Stimulated activated CD8-positive, alpha-beta memory T cell treated with anti-CD3 and anti-CD28 coated beads, Interleukin-2, amount 100 ng/mL, for 1 hour (primary cell): ENCODE results near the gene UGT1A4.
"Not testable (repeated sequence)": the region's sequence is repeated elsewhere in the genome, so short reads cannot be mapped to it uniquely, and the experiment has no call there.

Experiments used
- DNase-seq, 2 donors: peaks; one replicate each; pipeline ENCODE4 v3.0.0-alpha.2; 2020; ENCODE audit warnings: low read depth in 2 of 2

Gene UGT1A4

DNA sequence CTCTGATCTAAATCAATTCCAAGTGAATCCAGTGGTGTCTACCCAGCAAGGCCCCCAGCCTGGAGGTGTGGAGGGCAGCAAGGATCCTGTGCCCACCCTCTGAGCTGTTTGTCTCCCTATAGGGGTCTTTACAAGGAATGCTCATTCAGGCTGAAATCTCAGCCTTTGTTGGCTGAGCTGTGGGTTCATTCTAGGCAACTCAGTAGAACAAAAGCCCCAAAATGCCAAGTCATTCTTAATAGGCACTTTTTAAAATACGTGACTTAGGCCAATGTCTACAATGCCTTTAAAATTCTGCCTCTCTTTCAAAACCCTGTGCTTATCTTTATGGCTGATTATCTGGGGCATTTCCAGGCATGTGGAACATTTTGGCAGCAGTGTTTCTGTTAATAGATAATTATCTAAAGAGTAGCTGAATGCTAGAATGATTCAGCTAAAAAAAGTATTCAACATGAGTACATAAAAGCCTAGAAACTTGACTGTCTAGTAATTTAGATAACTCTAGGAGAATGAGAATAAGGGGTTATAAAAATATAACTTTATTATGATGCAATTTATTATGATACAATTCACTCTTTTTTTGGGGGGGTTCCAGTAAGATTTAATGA, 18.4 kb upstream of the UGT1A4 start:
- DNase-seq, result no peak

- DNase-seq, result not testable (repeated sequence)
Measured at GRCh38 chr2:233700842-233701241, 17.7 kb upstream of the UGT1A4 start.

GRCh38 chr2:233702238-233702637, 16.3 kb upstream of the UGT1A4 start:
- DNase-seq, result no peak

GRCh38 chr2:233705911-233706506, 12.5 kb upstream of the UGT1A4 start:
- no peak for DNase-seq

DNA sequence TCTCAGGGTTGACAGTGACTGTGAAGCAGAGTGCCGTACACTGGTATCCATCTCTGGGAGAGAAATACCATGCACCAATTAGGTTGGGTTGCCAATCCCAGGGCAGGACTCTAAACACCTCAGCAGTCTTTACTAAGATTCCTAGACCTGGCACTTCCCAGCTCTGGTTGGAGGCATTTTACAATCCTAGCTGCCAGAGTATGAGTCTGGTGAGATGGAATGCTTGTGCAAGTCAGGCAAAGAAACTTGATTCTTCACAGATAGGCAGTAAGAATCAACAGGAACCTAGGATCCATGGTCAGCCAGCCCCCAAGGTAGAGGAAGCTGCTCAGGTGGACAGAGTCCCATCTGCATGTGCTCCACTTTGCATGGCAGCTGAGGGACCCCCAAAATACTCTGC, 11.8 kb upstream of the UGT1A4 start:
- no peak for DNase-seq

- DNase-seq, result no peak
Measured at GRCh38 chr2:233707940-233708644, 10.4 kb upstream of the UGT1A4 start.

- no peak for DNase-seq
Measured at GRCh38 chr2:233708942-233709341, 9.6 kb upstream of the UGT1A4 start.

GRCh38 chr2:233711312-233712008, 7.1 kb upstream of the UGT1A4 start:
- DNase-seq, result peak; percentile 45

GRCh38 chr2:233712611-233713261, 5.8 kb upstream of the UGT1A4 start, which contains the start of gene UGT1A5:
Gene UGT1A5, plus strand, starts transcription at chr2:233712907. Its CDS starts 85 bp downstream, at chr2:233712992.
- DNase-seq, result no peak

GRCh38 chr2:233713262-233713615, 5.3 kb upstream of the UGT1A4 start:
- DNase-seq, result no peak

- DNase-seq, result no peak
Measured at GRCh38 chr2:233714121-233714520, 4.4 kb upstream of the UGT1A4 start.

DNA sequence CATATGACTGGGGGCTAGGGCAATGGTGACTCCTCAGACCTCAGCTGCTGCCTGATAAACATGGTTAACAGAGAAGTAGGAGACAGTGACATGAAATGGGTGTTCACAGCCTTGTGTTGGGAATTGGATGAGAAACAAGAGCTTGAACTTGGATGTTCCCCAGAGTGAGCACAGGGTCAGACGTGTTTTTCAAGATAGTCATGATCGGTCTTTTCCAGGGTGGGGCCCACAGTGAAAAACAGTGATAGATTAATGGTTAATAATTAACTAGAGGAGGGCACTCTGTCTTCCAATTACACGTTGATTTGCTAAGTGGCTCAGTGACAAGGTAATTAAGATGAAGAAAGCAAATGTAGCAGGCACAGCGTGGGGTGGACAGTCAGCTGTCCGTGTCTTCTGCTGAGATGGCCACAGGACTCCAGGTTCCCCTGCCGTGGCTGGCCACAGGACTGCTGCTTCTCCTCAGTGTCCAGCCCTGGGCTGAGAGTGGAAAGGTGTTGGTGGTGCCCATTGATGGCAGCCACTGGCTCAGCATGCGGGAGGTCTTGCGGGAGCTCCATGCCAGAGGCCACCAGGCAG, 10.3 kb downstream of the UGT1A4 start, which contains the start of gene UGT1A3:
Gene UGT1A3 (plus strand): TSS at position 320 of the 579 bp plus-strand sequence. CDS start 85 bp downstream, at position 405.
- no peak for DNase-seq

GRCh38 chr2:233736868-233737653, 18.5 kb downstream of the UGT1A4 start:
- not testable (repeated sequence) for DNase-seq

DNA sequence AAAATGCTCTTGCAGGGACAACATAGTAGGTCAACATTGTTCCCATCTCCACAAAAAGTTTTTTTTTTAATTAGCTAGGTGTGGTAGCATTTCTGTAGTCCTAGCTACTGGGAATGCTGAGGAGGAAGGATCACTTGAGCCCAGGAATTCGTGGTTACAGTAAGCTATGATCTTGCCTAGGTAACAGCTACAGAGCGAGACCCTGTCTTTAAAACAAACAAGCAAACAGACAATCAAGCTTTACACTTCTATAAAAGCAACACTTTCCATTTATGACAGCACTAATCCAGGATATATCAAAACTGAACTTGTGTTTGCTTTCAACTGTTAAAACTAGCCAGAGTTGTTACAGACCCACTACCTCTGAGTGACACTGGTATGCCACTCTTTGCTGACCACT, 22.3 kb downstream of the UGT1A4 start:
- DNase-seq, result no peak

DNA sequence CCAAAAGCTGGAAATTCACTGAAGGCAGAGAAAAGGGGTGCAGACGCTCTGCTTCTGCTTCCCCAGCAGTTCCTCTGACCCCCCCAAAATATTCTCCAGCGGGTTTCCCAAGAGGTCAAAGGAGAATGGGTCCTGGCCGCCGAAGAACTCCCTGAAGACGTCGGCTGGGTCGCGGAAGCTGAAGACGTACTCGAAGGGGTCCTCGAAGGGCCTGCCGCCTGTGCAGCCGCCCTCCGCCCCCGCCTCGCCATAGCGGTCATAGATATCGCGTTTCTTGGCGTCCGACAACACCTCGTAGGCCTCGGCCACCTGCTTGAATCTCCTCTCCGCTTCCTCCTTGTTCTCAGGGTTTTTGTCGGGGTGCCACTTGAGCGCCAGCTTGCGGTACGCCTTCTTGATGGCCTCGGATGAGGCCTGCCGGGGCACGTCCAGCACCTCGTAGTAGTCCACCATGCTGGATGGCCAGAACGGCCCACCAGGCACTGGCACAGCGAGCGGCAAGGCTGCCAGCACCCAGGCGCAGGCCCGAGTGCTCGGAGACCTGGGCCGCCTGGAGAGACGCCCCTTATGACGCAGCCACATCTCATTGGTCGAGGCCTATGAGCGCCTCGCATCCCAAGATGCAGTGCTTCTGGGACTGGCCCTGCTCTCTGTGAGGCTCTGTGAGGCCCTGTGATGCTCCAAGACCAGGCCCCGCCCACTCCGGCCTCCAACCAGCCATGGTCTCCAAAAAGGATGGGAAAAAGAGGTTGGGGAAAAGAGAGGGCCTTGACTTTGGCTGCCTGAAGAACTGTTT, 25.1 kb downstream of the UGT1A4 start:
- no peak for DNase-seq

DNA sequence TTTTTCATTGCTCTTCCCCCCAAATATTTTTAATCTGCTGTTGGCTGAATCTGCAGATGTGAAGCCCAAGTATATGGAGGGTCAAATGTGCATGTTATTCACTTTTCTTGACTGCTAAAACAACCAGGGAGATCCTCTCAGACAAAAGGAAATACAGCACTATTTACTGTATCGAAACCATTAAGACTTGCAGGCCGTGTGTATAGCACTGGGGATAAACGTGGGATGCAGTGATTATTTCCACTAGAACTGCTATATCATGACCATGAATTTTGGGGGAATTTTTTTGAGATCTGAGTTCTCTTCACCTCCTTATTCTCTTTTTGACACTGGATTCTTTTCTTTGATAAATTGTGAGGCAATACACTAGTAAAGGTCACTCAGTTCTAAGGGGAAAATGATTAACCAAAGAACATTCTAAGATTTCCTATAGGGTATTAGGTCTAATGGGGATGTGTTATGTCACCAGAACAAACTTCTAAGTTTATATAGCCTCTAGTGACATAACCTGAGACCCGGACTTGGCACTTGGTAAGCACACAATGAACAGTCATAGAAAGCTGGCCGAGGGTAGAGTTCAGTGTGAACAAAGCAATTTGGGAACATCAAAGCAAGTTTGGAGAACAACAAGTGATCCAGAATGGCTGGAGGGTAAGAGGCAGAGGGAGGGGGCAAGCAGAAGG, 26.7 kb downstream of the UGT1A4 start:
- DNase-seq, result no peak

DNA sequence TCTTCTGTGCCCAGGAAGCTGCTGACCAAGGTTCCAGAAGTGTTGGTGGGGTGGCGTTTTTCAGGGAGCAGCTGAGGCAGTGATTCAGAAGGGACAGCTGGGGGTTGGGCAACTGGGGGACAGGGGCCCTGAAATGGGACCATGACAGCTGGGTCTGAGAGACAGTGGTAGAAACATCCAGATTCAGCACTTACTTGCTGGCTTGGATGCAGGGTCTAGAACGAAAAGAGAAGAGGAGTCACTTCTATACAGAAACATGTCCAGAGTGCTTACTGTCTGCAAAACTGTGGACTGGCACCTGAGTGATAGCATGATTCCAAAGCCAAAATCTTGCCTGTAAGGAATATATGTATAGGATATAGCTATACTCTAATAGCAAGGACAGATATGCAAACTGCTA, 27.3 kb downstream of the UGT1A4 start:
- not testable (repeated sequence) for DNase-seq

GRCh38 chr2:233746475-233747282, 28.1 kb downstream of the UGT1A4 start:
- no peak for DNase-seq

GRCh38 chr2:233747283-233747544, 28.7 kb downstream of the UGT1A4 start:
- no peak for DNase-seq
